Keratinocyte (primary cell): ENCODE data around the gene POLR3K. TPM values are rescaled to one million over a fixed set of nuclear protein-coding genes. Genes with fewer than 3 reads are reported as not detected.

Experiments used
- DNase-seq: peaks from one replicate; pipeline ENCODE4 v3.0.0-alpha.2; 2011; ENCODE audit warnings: low read depth, missing footprints, low spot score
- FAIRE-seq: peaks from 2 replicates; lab custom pipeline; 2011; peaks lifted over from hg19 to GRCh38; lab: Jason Lieb, UNC
- H2AFZ ChIP-seq: 2 replicates; pipeline ENCODE4 v1.6.0; 2012; ENCODE audit warnings: low read length, control low read depth, inconsistent platforms; ENCODE audit not compliant: control insufficient read depth
- H3K27ac ChIP-seq: 2 replicates; pipeline ENCODE4 v1.5.1; 2011; ENCODE audit warnings: low read length; ENCODE audit not compliant: control insufficient read depth, insufficient read depth
- H3K27me3 ChIP-seq: 3 replicates; pipeline ENCODE4 v1.6.0; 2011; ENCODE audit warnings: low read length; ENCODE audit not compliant: control insufficient read depth, insufficient read depth; ENCODE audit errors: extremely low read depth
- H3K36me3 ChIP-seq, 2 experiments: 2 replicates in 1 of 2; 3 replicates in 1 of 2; pipeline ENCODE4 v1.5.1; 2011; ENCODE audit warnings: low read length in 2 of 2, mild to moderate bottlenecking in 1 of 2; ENCODE audit not compliant: control insufficient read depth in 2 of 2, insufficient read depth in 2 of 2; ENCODE audit errors: extremely low read depth in 1 of 2
- H3K4me1 ChIP-seq: 3 replicates; pipeline ENCODE4 v1.5.1; 2011; ENCODE audit warnings: low read length; ENCODE audit not compliant: control insufficient read depth, insufficient read depth; ENCODE audit errors: extremely low read depth
- H3K4me2 ChIP-seq: 3 replicates; pipeline ENCODE4 v1.6.0; 2011; ENCODE audit warnings: low read depth, low read length; ENCODE audit not compliant: control insufficient read depth, insufficient read depth; ENCODE audit errors: extremely low read depth
- H3K4me3 ChIP-seq, 3 experiments: fragments of 200-600 bp in 1 of 3; sonication (generic) in 1 of 3; 2 replicates in 2 of 3; 3 replicates in 1 of 3; pipeline ENCODE4 v1.5.1; 2011 to 2016; ENCODE audit warnings: low read length in 3 of 3, mild to moderate bottlenecking in 3 of 3, control low read depth in 2 of 3, inconsistent platforms in 1 of 3, low read depth in 1 of 3, mixed read lengths in 1 of 3, mixed run types in 1 of 3, moderate library complexity in 1 of 3; ENCODE audit not compliant: control insufficient read depth in 2 of 3, insufficient read depth in 2 of 3; ENCODE audit errors: extremely low read depth in 1 of 3
- H3K79me2 ChIP-seq: 2 replicates; pipeline ENCODE4 v1.6.0; 2012; ENCODE audit warnings: low read length; ENCODE audit not compliant: control insufficient read depth, insufficient read depth
- H3K9ac ChIP-seq: 3 replicates; pipeline ENCODE4 v1.6.0; 2011; ENCODE audit warnings: low read length; ENCODE audit not compliant: control insufficient read depth, insufficient read depth; ENCODE audit errors: extremely low read depth
- H3K9me1 ChIP-seq: 3 replicates; pipeline ENCODE4 v1.6.0; 2011; ENCODE audit warnings: low read length; ENCODE audit not compliant: control insufficient read depth, insufficient read depth; ENCODE audit errors: extremely low read depth
- H3K9me3 ChIP-seq: 2 replicates; pipeline ENCODE4 v1.5.1; 2012; ENCODE audit warnings: low read depth, low read length; ENCODE audit not compliant: control insufficient read depth
- H4K20me1 ChIP-seq: 3 replicates; pipeline ENCODE4 v1.6.0; 2011; ENCODE audit warnings: low read length; ENCODE audit not compliant: control insufficient read depth, insufficient read depth; ENCODE audit errors: extremely low read depth
- EZH2 ChIP-seq: IDR thresholded peaks from one replicate; pipeline ENCODE4 v1.6.1; 2012; ENCODE audit warnings: inconsistent platforms, mild to moderate bottlenecking, low read length, moderate library complexity
- dilution Hi-C: fragments of 300-500 bp; cut with MboI; formaldehyde crosslinking; loops from one replicate; pipeline ENCODE4 v1.7.0; 2020; ENCODE audit warnings: low sequenced_read_pairs; ENCODE audit not compliant: extremely low pct_ligation_motif_present
- polyA plus RNA-seq, 5 experiments: library from polyadenylated mRNA; depleted of rRNA in 3 of 5; stranded (reverse) in 3 of 5; stranded (forward) in 1 of 5; unstranded in 1 of 5; fragments of >200 nt; gene quantifications; 1 replicate in 1 of 5; 2 replicates in 3 of 5; 3 replicates in 1 of 5; pipeline versions ENCODE4 v1.2.1 to v1.2.3, GENCODE V29; 2011 to 2012; ENCODE audit warnings: missing spikeins in 2 of 5, low read depth in 1 of 5, low replicate concordance in 1 of 5
- TF ChIP-seq, protein P1 (sequence below), 3 experiments: IDR thresholded peaks in 1 of 3; conservative IDR thresholded peaks in 1 of 3; optimal IDR thresholded peaks in 1 of 3; 2 replicates in 2 of 3; 3 replicates in 1 of 3; pipeline versions ENCODE3 to v1.5.1; 2011; ENCODE audit warnings: low read length in 3 of 3, mild to moderate bottlenecking in 3 of 3, moderate library complexity in 2 of 3, control low read depth in 1 of 3, inconsistent platforms in 1 of 3; ENCODE audit not compliant: insufficient read depth in 2 of 3; ENCODE audit errors: extremely low read depth in 1 of 3

The POLR3K gene
- polyA plus RNA-seq, 1 donor (not counting 4 experiments of a cell fraction or from before 2014, with no cell fraction given): 23.2 TPM

DNA sequence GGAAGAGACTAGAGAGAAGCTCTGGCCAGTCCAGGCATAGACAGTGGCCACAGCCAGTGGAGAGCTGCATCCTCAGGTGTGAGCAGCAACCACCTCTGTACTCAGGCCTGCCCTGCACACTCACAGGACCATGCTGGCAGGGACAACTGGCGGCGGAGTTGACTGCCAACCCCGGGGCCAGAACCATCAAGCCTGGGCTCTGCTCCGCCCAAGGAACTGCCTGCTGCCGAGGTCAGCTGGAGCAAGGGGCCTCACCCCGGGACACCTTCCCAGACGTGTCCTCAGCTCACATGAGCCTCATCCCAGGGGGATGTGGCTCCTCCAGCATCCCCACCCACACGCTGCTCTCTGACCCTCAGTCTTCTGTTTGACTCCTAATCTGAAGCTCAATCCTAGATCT lies 15.8 kb upstream of the POLR3K start:
- TF ChIP-seq, protein P1, sequence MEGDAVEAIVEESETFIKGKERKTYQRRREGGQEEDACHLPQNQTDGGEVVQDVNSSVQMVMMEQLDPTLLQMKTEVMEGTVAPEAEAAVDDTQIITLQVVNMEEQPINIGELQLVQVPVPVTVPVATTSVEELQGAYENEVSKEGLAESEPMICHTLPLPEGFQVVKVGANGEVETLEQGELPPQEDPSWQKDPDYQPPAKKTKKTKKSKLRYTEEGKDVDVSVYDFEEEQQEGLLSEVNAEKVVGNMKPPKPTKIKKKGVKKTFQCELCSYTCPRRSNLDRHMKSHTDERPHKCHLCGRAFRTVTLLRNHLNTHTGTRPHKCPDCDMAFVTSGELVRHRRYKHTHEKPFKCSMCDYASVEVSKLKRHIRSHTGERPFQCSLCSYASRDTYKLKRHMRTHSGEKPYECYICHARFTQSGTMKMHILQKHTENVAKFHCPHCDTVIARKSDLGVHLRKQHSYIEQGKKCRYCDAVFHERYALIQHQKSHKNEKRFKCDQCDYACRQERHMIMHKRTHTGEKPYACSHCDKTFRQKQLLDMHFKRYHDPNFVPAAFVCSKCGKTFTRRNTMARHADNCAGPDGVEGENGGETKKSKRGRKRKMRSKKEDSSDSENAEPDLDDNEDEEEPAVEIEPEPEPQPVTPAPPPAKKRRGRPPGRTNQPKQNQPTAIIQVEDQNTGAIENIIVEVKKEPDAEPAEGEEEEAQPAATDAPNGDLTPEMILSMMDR (optimal IDR thresholded peaks at IDR 0.05 in 1 of 3, IDR thresholded peaks at IDR 0.05 in 1 of 3, conservative IDR thresholded peaks at IDR 0.05 in 1 of 3; ENCODE audit: extremely low read depth in 1 of 3, insufficient read depth in 2 of 3, low read length in 3 of 3): no peak
- TF ChIP-seq EZH2: no peak
- no peak overlapping the region for H3K27ac ChIP-seq

DNA sequence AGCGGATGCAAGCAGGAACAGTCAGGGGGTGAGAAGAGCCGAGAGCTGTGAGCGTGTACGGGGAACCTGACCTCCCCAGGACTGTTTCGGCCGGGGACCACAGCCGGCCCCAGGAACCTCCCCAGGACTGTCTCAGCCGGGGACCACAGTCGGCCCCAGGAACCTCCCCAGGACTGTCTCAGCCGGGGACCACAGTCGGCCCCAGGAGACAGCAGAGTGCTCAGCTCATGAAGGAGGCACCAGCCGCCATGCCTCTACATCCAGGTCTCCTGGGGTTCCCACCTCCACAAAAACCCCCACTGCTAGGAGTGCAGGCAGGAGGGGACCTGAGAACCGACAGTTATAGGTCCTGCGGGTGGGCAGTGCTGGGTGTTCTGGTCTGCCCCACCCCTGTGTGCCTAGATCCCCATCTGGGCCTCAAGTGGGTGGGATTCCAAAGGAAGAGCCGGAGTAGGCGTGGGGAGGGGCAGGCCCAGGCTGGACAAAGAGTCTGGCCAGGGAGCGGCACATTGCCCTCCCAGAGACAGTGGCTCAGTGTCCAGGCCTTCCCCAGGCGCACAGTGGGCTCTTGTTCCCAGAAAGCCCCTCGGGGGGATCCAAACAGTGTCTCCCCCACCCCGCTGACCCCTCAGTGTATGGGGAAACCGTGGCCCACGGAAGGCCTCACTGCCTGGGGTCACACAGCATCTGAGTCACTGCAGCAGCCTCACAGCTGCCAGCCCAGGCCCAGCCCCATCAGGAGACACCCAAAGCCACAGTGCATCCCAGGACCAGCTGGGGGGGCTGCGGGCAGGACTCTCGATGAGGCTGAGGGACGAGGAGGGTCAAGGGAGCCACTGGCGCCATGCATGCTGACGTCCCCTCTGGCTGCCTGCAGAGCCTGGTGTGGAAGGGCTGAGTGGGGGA lies 14.7 kb upstream of the POLR3K start:
- Histone ChIP-seq H3K4me3 (no peak overlapping the region), H3K9me1 (peaks cover 3% of the 10 kb centered on the region), H3K27ac (no peak overlapping the region), H3K4me2 (no peak overlapping the region), H3K9ac (no peak overlapping the region), H3K9me3 (no peaks in the 10 kb centered on the region), H4K20me1 (peaks cover 4% of the 10 kb centered on the region), H3K4me1 (peaks cover 15% of the 10 kb centered on the region), H2AFZ (no peak overlapping the region), H3K27me3 (no peaks in the 10 kb centered on the region), H3K79me2 (peaks cover 28% of the 10 kb centered on the region), H3K36me3 (peaks cover 7 to 18% of the 10 kb centered on the region in 2 experiments)
- dilution Hi-C loops: no loop called here
- FAIRE-seq (no peak), DNase-seq (no peak)
- TF ChIP-seq, protein P1 (optimal IDR thresholded peaks at IDR 0.05 in 1 of 3, IDR thresholded peaks at IDR 0.05 in 1 of 3, conservative IDR thresholded peaks at IDR 0.05 in 1 of 3; ENCODE audit: extremely low read depth in 1 of 3, insufficient read depth in 2 of 3, low read length in 3 of 3): no peak
- no peak for TF ChIP-seq EZH2

More for the DNA sequence above, 15.8 kb upstream of the POLR3K start:
- dilution Hi-C loops: no loop called here
- Histone ChIP-seq H3K36me3 (peaks cover 5 to 11% of the 10 kb centered on the region in 2 experiments), H3K9me3 (no peaks in the 10 kb centered on the region), H3K4me2 (no peak overlapping the region), H3K79me2 (peaks cover 28% of the 10 kb centered on the region), H2AFZ (no peak overlapping the region), H3K4me3 (no peak overlapping the region), H3K4me1 (peaks cover 17% of the 10 kb centered on the region), H3K27me3 (no peaks in the 10 kb centered on the region), H3K9me1 (peaks cover 3% of the 10 kb centered on the region), H4K20me1 (peaks cover 4% of the 10 kb centered on the region), H3K9ac (no peak overlapping the region)
- FAIRE-seq (no peak), DNase-seq (no peak)
